Peyer's patch (tissue), 4 donors: ENCODE data around the gene PLA2G4C.

ENCODE experiments used
- CTCF ChIP-seq, 6 experiments: fragments of 450-650 bp in 4 of 6; fragments of 200-600 bp in 2 of 6; sonication (generic) in 1 of 6; IDR thresholded peaks; one replicate each; pipeline ENCODE4 v1.5.1; 2017 to 2019; ENCODE audit warnings: antibody characterized with exemption in 6 of 6, mild to moderate bottlenecking in 3 of 6, moderate library complexity in 1 of 6
- POLR2A ChIP-seq, 2 donors: fragments of 450-650 bp; IDR thresholded peaks; one replicate each; pipeline ENCODE4 v1.5.1; 2017; ENCODE audit warnings: antibody characterized with exemption in 2 of 2, mild to moderate bottlenecking in 2 of 2, moderate library complexity in 2 of 2

DNA sequence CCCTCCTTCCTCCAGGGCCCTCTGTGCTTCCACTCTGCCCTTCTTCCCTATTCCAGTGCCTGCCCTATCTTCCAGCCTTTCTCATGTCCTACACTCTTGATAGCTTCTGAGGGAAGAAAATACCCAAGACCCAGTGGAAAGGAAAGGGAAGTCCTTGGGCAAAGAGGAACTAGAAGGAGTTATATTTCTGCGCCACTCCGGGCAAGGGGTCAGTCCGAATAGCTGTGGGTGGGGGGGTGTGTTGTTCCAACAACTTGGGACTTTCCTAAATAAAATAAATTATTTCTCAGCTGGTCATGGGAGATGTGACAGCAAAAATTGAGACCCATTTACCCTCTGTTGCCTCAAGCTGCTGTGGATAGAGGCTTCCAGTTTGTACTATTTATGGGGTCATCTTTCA lies 89.9 kb downstream of the PLA2G4C start:
- TF ChIP-seq CTCF (IDR thresholded peaks at IDR 0.05) (no peak), POLR2A (IDR thresholded peaks at IDR 0.05) (no peak)
